AG08396 (cell line): ENCODE data around the gene RILPL1.
"Not testable (repeated sequence)": the region's sequence is repeated elsewhere in the genome, so short reads cannot be mapped to it uniquely, and the experiment has no call there.

Experiments used
- DNase-seq: peaks from one replicate; pipeline ENCODE4 v3.0.0; 2012; ENCODE audit warnings: low spot score, mixed read lengths

Gene RILPL1

GRCh38 chr12:123468786-123469185 is 64.7 kb downstream of the RILPL1 start:
- DNase-seq: no peak

DNA sequence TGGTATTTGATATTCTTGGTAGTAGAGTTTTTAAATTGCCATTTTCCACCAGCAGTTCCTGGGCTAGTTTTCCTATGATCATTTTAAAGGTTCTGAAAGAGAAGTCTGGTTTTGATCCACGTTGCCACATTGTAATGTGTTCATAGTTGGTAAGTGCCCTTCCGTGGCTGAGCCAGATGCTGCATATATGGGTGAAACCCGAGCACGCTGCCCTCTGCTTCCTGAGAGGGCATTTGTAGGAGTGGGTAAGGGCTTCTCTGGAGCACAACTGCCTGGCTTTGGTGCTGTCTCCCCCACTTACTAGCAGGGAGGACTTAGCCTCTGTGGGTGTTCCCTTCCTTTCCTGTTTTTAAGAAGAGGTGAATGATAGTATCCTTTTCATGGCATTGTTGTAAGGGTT is 68.4 kb downstream of the RILPL1 start:
- no peak for DNase-seq

DNA sequence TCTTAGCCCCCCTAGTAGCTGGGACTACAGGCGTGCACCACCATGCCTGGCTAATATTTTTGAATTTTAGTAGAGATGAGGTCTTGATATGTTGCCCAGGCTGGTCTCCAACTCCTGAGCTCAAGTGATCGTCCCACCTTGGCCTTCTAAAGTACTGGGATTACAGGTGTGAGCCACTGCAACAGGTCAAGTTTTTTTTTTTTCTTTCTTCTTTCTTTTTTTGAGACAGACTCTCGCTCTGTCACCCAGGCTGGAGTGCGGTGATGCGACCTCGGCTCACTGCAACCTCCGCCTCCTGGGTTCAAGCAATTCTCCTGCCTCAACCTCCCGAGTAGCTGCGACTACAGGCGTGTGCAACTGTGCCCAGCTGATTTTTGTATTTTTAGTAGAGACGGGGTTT is 70.3 kb downstream of the RILPL1 start:
- not testable (repeated sequence) for DNase-seq

DNA sequence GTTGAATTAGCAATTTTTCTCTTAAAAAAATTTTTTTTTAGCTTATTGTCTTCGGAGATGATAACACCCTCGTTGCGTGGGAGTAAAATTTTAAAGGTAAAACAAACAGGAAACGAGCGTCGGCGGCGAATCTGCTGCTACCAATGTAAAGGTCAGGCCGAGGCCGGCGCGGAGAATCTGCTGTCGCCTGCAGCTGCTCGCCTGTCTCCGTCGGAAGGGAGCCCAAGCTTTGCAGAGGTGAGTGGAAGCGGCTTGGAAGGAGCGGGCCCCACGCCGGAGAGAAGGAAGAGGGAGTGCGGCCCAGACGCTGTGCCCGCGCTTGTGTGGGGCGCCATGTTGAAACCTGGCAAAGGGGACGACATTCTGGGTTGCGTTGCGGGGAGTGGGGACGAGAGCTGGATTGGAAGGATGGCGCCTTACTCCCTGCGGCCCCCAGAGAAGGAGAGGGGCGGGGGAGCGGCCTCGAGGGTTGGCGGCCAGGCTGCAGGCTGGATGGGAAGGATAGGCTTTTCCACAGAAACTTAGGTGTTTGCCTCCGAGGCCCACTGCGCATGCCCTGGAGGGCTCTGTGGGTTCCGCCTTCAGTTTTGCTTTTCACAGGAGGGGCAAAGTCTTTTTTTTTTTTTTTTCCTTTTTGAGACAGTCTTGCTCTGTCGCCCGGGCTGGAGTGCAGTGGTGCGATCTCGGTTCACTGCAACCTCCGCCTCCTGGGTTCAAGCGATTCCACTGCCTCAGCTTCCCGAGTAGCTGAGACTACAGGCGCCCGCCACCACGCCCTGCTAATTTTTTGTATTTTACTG is 75.3 kb downstream of the RILPL1 start, which contains the start of gene SNRNP35:
Gene SNRNP35, plus strand, starts transcription at position 160 of the 800 bp plus-strand sequence. CDS start 7,402 bp downstream, outside the sequence.
- peak; percentile 81 for DNase-seq

DNA sequence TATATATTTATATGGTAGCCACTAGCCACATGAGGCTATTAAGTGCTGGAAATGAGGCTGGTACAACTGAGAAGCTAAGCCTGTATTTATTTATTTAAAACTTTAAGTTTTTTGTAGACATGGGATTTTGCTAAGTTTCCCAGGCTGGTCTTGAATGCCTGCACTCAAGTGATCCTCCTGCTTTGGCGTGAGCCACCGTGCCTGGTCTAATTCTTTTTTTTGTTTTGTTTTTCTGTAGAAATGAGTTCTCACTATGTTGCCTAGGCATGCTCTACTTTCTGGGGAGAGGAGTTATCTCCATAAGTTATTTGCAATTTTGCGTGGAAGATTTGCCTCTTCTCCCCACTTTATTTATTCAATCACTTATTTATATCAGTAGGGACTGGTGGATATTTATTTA is 80.4 kb downstream of the RILPL1 start:
- no peak for DNase-seq

DNA sequence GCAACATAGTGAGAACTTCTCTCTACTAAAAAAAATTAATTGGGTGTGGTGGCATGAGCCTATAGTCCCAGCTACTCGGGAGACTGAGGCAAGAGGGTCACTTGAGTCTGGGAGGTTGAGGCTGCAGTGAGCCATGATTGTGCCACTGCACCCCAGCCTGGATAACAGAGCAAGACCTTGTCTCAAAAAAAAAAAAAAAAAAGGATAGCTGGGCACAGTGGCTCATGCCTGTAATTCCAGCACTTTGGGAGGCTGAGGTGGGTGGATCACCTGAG is 81.3 kb downstream of the RILPL1 start:
- not testable (repeated sequence) for DNase-seq

DNA sequence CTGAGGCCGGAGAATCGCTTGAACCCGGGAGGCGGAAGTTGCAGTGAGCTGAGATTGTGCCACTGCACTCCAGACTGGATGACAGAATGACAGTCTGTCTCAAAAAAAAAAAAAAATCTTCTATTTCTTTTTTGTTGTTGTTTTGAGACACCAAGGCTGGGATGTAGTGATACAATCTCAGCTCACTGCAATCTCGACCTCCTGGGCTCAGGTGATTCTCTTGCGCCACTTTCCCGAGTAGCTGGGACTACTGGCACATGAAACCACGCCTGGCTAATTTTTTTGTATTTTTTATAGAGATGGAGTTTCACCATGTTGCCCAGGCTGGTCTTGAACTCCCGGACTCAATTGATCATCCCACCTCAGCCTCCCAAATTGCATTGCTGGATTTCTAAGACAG is 82.9 kb downstream of the RILPL1 start:
- no peak for DNase-seq

DNA sequence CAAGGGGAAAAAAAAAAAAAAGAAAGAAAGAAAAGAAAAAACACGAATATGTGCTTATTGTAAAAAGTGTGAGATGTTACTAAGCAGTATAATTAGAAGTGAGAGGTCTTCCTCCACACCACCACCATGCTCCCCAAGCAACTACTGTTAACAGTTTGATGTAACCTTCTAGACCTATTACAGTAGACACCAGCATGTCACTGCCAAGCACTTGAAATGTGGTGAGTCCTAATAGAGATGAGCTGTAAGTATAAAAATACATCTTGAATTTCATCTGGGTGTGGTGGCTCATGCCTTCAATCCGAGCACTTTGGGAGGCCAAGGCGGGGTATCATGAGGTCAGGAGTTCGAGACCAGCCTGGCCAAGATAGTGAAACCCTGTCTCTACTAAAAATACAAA is 83.7 kb downstream of the RILPL1 start:
- no peak for DNase-seq

- no peak for DNase-seq
Measured at GRCh38 chr12:123449249-123449733, 84.2 kb downstream of the RILPL1 start.

GRCh38 chr12:123446333-123446713 is 87.2 kb downstream of the RILPL1 start:
- no peak for DNase-seq

DNA sequence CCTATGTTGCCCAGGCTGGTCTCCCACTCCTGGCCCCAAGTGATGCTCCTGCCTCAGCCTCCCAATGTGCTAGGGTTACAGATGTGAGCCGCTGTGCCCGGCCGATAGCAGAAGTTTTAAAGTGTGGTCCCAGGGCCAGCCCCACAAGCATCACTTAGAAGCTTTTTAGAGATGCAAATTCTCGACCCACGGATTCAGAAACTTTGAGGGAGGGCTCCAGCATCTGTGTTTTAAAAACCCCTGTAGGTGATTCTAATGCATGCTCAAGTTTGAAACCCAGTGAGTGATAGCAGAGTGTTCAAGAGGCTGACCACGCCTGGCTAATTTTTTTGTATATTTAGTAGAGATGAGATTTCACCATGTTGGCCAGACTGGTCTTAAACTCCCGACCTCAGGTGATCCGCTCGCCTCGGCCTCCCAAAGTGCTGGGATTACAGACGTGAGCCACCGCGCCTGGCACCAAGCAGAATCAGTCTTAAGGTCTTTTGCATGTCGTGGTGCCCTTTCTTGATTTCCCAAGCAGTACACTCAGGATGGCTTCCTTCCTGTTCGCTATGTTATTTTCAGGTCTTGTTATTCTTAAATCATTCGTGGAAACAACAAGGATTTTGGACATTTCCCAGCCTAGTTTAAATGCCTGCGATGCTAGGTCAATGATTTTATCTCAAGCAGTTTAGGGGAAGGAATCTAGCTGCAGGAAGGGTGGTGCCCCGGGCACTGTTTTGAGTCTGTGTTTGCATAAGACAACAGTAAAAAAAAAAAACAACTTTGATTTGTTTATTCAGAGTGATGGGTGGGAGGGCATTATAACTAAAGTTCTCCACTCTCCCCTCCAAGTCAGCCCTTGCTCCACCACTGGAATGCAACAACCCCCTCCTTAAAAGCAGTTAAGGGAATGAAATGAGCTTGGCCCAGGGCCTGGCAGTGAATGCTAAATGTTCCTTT is 87.9 kb downstream of the RILPL1 start:
- DNase-seq: no peak

DNA sequence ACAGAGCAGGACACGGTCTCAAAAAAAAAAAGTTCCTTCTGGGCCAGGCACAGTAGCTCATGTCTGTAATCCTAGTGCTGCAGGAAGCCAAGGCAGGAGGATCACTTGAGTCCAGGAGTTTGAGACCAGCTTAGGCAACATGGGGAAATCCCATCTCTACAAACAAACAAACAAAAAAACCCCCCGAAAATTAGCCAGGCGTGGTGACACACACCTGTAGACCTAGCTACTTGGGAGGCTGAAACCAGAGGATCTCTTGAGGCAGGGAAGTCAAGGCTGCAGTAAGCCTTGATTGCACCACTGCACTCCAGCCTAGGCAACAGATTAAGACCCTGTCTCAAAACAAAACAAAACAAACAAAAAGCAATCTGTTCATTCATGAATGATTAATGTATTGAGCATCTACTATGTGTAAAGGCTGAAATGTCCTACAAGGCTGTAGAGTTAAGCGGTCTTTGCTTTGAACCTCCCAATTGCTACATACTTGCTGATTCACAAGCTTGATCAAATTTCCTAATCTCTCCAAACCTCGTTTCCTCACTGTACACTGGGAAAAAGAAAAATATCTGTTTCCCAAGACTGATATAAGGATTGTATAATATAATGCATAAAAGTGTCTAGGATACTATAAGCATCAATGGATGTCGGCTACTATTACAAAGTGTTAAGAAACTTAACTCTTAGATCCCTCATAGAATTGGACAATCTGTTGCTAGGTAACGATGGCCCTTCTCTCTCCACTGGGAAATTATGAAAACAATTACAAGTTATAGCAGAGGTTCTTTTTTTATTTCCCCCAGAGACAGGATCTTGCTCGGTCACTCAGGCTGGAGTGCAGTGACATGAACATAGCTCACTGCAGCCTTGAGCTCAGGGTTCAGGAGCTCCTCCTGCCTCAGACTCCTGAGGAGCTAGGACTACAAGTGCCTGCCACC is 89.2 kb downstream of the RILPL1 start:
- DNase-seq: no peak

DNA sequence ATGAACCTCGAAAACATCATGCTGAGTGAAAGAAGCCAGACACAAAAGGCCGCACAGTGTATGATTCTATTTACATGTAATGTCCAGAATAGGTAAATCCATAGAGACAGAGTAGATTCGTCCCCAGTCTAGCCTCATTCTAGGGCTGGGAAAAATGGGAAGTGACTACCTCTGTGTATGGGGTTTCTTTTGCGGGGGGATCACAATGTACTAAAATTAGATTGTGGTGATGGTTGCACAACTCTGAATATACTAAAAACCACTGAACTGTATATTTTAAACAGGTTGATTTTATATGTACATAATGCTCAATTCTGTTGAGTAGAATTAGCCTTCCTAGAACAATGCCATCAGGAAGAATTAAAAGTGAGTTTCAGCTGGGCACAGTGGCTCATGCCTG is 90.7 kb downstream of the RILPL1 start:
- DNase-seq: no peak

DNA sequence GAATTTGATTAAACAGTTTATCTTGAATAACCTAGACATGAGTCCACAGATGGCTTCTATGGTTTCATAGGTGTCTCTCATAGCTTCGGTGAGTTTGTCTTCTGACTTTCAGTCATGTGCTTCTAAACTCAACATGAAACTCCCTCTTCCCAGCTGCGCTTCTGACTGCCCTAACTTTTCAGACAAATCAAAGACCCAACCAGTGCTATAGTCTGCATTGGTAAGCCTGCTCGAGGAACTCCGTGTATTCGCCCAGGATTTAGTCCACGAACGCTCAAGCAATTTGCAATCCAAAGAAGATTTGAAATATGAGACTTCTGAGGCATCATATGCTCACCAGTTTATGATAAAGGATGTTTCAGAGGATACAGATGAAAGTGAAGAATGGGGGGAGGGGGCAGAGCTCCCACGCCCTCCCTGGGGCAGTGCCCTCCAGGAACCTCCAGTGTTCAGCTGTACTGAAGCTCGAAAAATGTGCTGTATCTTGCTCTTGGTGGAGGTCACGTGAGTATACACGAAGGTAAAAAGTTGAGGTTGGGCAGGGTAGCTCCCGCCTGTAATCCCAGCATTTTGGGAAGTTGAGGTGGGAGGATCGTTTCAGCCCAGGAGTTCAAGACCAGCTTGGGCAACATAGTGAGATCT is 91.9 kb downstream of the RILPL1 start:
- DNase-seq: no peak

GRCh38 chr12:123436017-123436964 is 97.2 kb downstream of the RILPL1 start, which contains the start of gene RILPL2:
TSS of gene RILPL2 (minus strand) at chr12:123436684. CDS start at chr12:123436420, 264 bp downstream.
- DNase-seq: peak; percentile 93

- no peak for DNase-seq
Measured at GRCh38 chr12:123435636-123436016, 97.9 kb downstream of the RILPL1 start.

DNA sequence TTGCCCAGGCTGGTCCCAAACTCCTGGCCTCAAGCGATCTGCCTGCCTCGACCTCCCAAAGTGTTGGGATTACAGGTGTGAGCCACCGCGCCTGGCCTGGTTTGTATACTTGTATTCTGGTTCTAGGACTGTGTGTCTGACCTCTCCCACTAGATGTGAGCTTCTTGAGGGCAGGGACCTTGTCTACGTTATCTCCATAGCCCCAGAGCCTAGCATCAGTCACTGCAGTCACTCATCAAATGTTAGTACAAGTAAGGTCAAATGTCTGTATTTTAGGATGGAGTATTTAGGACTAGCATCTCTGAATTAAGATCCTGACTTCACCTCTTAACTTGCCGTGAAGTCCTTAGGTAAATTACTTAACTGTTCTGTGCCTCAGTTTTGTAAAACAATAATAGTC is 99.9 kb downstream of the RILPL1 start:
- DNase-seq: no peak

- DNase-seq: not testable (repeated sequence)
Measured at GRCh38 chr12:123431951-123432817, 101.3 kb downstream of the RILPL1 start.

- DNase-seq: not testable (repeated sequence)
Measured at GRCh38 chr12:123429101-123429500, 104.4 kb downstream of the RILPL1 start.
